ENCODE results near the gene PFN4. TPM values are rescaled to one million over a fixed set of nuclear protein-coding genes. Genes with fewer than 3 reads are reported as not detected.

The PFN4 gene
- total and polyA plus RNA-seq, 9 of the 15 experiments (the other 6 are each of a cell fraction or from before 2014, with no cell fraction given), result 0.07 to 0.54 (median 0.31) TPM; not detected in 2

GRCh38 chr2:24163186-24163585 lies 40.1 kb upstream of the PFN4 start (continued):
- TF ChIP-seq, protein P1, sequence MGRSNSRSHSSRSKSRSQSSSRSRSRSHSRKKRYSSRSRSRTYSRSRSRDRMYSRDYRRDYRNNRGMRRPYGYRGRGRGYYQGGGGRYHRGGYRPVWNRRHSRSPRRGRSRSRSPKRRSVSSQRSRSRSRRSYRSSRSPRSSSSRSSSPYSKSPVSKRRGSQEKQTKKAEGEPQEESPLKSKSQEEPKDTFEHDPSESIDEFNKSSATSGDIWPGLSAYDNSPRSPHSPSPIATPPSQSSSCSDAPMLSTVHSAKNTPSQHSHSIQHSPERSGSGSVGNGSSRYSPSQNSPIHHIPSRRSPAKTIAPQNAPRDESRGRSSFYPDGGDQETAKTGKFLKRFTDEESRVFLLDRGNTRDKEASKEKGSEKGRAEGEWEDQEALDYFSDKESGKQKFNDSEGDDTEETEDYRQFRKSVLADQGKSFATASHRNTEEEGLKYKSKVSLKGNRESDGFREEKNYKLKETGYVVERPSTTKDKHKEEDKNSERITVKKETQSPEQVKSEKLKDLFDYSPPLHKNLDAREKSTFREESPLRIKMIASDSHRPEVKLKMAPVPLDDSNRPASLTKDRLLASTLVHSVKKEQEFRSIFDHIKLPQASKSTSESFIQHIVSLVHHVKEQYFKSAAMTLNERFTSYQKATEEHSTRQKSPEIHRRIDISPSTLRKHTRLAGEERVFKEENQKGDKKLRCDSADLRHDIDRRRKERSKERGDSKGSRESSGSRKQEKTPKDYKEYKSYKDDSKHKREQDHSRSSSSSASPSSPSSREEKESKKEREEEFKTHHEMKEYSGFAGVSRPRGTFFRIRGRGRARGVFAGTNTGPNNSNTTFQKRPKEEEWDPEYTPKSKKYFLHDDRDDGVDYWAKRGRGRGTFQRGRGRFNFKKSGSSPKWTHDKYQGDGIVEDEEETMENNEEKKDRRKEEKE (IDR thresholded peaks at IDR 0.05; ENCODE audit: borderline replicate concordance in 1 of 2, control insufficient read depth in 1 of 2, low read depth in 2 of 2, low read length in 1 of 2), result no peak
- no peak for TF ChIP-seq MIER1 (IDR thresholded peaks at IDR 0.05; ENCODE audit: low read depth)
- TF ChIP-seq KLF10 (CRISPR knock-in tag; IDR thresholded peaks at IDR 0.05), result no peak
- TF ChIP-seq, protein P2, sequence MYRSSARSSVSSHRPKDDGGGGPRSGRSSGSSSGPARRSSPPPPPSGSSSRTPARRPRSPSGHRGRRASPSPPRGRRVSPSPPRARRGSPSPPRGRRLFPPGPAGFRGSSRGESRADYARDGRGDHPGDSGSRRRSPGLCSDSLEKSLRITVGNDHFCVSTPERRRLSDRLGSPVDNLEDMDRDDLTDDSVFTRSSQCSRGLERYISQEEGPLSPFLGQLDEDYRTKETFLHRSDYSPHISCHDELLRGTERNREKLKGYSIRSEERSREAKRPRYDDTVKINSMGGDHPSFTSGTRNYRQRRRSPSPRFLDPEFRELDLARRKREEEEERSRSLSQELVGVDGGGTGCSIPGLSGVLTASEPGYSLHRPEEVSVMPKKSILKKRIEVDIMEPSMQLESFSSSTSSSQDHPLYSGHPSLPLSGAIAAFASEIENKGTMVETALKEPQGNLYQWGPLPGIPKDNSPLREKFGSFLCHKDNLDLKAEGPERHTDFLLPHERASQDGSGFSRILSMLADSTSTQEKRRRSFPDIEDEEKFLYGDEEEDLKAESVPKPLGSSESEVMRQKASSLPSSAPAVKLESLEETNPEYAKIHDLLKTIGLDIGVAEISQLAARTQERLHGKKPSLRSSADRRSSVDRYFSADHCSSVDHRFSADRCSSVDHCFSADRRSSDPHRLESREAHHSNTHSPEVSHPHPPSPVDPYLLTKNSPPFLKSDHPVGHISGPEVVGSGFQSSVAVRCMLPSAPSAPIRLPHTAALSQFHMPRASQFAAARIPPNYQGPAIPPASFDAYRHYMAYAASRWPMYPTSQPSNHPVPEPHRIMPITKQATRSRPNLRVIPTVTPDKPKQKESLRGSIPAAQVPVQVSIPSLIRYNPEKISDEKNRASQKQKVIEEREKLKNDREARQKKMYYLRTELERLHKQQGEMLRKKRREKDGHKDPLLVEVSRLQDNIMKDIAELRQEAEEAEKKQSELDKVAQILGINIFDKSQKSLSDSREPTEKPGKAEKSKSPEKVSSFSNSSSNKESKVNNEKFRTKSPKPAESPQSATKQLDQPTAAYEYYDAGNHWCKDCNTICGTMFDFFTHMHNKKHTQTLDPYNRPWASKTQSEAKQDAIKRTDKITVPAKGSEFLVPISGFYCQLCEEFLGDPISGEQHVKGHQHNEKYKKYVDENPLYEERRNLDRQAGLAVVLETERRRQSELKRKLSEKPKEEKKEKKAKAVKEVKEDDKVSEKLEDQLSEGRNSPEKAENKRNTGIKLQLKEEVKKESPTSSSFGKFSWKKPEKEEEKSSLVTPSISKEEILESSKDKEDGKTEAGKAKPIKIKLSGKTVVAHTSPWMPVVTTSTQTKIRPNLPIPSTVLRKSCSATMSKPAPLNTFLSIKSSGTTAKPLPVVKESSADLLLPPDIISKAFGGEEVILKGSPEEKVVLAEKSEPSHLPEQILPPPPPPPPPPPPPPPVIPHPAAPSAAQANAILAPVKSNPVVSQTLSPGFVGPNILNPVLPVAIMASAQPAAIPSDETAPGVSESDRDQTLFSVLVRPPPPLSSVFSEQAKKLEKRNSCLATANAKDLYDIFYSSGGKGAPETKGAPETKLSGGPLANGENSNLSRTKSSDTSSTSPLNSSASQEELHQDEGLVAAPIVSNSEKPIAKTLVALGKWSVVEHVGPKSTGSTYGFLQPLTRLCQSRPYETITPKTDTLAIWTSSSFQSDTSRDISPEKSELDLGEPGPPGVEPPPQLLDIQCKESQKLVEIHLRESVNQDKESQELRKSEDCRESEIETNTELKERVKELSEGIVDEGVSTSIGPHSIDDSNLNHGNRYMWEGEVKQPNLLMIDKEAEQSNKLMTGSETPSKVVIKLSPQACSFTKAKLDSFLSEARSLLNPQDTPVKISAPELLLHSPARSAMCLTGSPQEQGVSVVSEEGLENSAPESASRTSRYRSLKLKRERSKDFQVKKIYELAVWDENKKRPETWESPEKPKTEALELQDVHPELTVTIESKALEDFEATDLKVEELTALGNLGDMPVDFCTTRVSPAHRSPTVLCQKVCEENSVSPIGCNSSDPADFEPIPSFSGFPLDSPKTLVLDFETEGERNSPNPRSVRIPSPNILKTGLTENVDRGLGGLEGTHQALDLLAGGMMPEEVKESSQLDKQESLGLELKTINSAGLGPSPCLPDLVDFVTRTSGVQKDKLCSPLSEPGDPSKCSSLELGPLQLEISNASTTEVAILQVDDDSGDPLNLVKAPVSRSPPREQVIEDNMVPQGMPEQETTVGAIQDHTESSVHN (IDR thresholded peaks at IDR 0.05; ENCODE audit: borderline replicate concordance in 1 of 2, low read depth in 1 of 2), result no peak
